BLaER1 (cell line): ENCODE results near the gene SAXO1.

Source experiments
- H3K27ac ChIP-seq: shearing (Covaris generic); formaldehyde crosslinking; 2 replicates; pipeline ENCODE4 v1.8.1; 2022
- H3K27me3 ChIP-seq: shearing (Covaris generic); formaldehyde crosslinking; 2 replicates; pipeline ENCODE4 v1.8.1; 2022
- H3K36me3 ChIP-seq: shearing (Covaris generic); formaldehyde crosslinking; 2 replicates; pipeline ENCODE4 v1.8.1; 2022
- H3K4me1 ChIP-seq: shearing (Covaris generic); formaldehyde crosslinking; 2 replicates; pipeline ENCODE4 v1.8.1; 2022
- H3K4me2 ChIP-seq: shearing (Covaris generic); formaldehyde crosslinking; 2 replicates; pipeline ENCODE4 v1.8.1; 2022
- H3K4me3 ChIP-seq: shearing (Covaris generic); formaldehyde crosslinking; 2 replicates; pipeline ENCODE4 v1.8.1; 2022
- H3K9ac ChIP-seq: shearing (Covaris generic); formaldehyde crosslinking; 2 replicates; pipeline ENCODE4 v1.8.1; 2022
- H3K9me3 ChIP-seq: shearing (Covaris generic); formaldehyde crosslinking; 2 replicates; pipeline ENCODE4 v1.8.1; 2022
- H4K20me1 ChIP-seq: shearing (Covaris generic); formaldehyde crosslinking; 2 replicates; pipeline ENCODE4 v1.8.1; 2022
- Cebpa-rat ChIP-seq: shearing (Covaris generic); IDR thresholded peaks from 2 replicates; pipeline ENCODE4 v1.8.1; 2022

Gene SAXO1

GRCh38 chr9:18921366-18922075 lies 111.5 kb downstream of the SAXO1 start:
- Histone ChIP-seq H3K27me3 (no peaks in the 10 kb centered on the region), H3K9ac (no peak overlapping the region), H3K4me2 (no peak overlapping the region), H4K20me1 (no peaks in the 10 kb centered on the region), H3K4me1 (no peaks in the 10 kb centered on the region), H3K4me3 (no peak overlapping the region), H3K27ac (no peak overlapping the region), H3K36me3 (no peaks in the 10 kb centered on the region), H3K9me3 (no peaks in the 10 kb centered on the region)
- no peak for TF ChIP-seq Cebpa-rat

GRCh38 chr9:18920141-18921084 lies 112.6 kb downstream of the SAXO1 start:
- Histone ChIP-seq H3K9ac (no peak overlapping the region), H3K9me3 (no peaks in the 10 kb centered on the region), H3K4me3 (no peak overlapping the region), H3K27ac (no peak overlapping the region), H4K20me1 (no peaks in the 10 kb centered on the region), H3K36me3 (no peaks in the 10 kb centered on the region), H3K4me1 (no peaks in the 10 kb centered on the region), H3K4me2 (no peak overlapping the region), H3K27me3 (no peaks in the 10 kb centered on the region)
- TF ChIP-seq Cebpa-rat = no peak

DNA sequence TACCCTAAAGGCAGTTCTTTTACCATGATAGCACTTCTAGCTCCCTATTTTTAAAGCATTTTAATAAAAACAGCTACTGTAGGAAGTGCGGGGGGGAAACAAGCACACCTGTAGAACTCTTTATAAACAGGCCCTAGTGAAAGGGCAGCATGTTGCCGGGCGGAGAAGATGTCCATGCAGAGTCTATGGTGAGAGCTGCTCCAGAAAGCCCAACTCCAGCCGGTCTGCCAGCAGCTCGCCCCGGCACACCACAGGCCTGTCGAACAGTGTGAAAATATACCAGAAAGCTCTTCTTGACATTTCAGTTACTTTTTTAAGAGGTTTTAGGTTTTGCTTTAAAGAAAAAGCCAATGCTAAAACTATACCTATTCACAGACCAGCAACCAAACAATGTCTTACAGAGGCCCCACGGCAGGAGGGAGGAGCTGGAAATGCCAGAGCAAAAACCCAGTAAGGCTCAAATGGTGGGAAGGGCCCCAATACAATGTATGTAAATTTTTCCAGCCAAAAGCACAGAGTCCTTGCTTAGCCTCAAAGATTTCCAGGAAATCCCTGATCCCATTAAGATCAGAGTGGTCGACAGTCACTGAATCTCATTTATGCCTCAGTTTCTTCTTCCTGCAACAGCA lies 121.2 kb downstream of the SAXO1 start:
- Histone ChIP-seq H3K9ac (no peak overlapping the region), H4K20me1 (no peaks in the 10 kb centered on the region), H3K4me1 (peaks cover 54% of the 10 kb centered on the region), H3K4me3 (no peak overlapping the region), H3K27me3 (no peaks in the 10 kb centered on the region), H3K36me3 (no peaks in the 10 kb centered on the region), H3K9me3 (no peaks in the 10 kb centered on the region), H3K4me2 (peak overlapping the region; percentile 68), H3K27ac (peak overlapping the region; percentile 70)
- TF ChIP-seq Cebpa-rat = no peak

DNA sequence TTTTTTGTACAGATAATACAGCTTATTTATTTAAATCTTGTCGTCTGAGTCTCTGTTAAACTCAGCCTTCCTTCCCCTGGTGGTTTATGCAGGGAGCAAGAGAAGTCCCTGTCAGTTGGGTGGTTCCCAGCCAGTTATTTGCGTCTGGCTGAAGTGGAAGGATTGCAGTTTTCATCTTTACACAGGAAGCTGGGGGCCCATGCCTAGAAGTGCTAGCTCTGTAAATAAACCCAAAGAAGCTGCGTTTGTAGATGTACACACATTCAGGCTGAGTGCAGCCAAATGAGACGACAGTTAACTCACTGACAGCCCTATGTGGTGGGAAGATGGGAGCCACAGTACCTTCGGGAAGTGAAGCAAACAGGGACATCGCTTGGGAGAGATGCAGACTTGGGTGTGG lies 122.1 kb downstream of the SAXO1 start:
- Histone ChIP-seq H3K4me2 (peak overlapping the region; percentile 68), H3K9ac (peak overlapping the region; percentile 45; the same call in 1 of the 2 replicates), H3K36me3 (no peaks in the 10 kb centered on the region), H4K20me1 (no peaks in the 10 kb centered on the region), H3K9me3 (no peaks in the 10 kb centered on the region), H3K4me1 (peaks cover 63% of the 10 kb centered on the region), H3K27ac (peak overlapping the region; percentile 70), H3K4me3 (no peak overlapping the region; the same call in 1 of the 2 replicates), H3K27me3 (no peaks in the 10 kb centered on the region)
- no peak for TF ChIP-seq Cebpa-rat

DNA sequence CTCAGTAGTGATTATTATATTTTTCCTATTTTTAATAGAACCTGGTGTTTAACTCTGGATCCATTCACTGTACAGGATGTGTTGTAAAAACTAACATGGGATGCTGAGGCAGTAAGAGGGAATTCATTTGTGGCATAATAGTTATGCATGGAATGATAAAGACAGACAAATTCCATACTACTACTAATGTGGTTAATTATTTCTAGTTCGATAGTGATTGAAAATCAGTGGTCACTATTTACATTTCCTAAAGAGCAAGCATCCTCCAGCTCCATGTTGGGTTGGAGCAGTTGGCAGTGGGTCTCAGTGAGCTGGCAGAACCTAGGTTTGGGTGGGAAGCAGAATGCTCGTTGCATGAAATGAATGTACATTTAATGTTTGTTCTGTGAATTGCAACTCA lies 122.6 kb downstream of the SAXO1 start:
- Histone ChIP-seq H3K4me2 (peak overlapping the region; percentile 68), H3K9me3 (no peaks in the 10 kb centered on the region), H3K36me3 (no peaks in the 10 kb centered on the region), H3K27me3 (no peaks in the 10 kb centered on the region), H3K27ac (peak overlapping the region; percentile 70), H4K20me1 (no peaks in the 10 kb centered on the region), H3K4me3 (no peak overlapping the region; the same call in 1 of the 2 replicates), H3K9ac (peak overlapping the region; percentile 45; the same call in 1 of the 2 replicates), H3K4me1 (peaks cover 67% of the 10 kb centered on the region)
- no peak for TF ChIP-seq Cebpa-rat

DNA sequence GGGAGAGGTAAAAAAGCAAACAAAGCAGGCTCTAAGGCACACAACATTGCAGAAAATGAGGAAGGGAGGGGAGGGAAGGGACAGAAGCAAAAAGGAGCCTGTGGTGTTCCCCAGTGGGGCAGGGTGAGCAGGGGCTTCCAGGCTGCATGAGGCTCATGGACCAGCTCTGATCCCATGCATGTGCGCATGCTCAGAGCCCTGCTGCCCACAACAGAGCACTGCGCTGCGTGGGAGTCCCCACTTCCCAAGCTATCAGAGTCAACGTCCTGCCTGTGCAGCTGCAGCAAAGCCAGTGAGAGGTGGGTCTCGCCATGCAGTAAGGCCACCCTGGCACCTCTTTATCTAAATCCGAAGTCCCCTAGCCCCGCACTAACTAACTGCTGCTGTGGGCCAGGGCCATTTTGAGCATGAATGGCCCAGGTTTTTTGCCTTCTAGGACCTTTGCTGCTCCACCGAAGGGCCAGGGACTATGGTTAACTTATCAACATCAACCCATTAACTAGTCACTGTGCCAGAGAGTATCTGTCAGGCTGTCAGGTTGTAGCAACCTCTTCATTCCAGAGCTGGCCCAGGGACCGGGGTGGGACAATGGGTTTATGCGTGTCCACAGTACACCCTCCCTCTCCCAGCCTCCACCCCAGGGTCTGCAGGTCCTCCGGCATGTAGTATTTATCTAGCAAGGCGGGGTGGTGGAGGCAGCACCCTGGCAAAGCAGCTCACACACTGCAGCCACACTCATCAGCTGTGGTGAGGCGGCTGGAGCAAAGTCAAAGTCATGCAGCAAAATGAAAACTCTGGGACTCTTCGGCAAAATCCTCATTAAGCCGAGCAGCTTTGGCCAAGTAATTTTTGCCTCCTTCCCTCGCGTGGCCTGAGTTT lies 123.6 kb downstream of the SAXO1 start:
- no peaks in the 10 kb centered on the region for H3K36me3 ChIP-seq
- no peak overlapping the region for H3K4me3 ChIP-seq
- no peaks in the 10 kb centered on the region for H3K27me3 ChIP-seq
- peak overlapping the region; percentile 70 for H3K27ac ChIP-seq
- no peaks in the 10 kb centered on the region for H4K20me1 ChIP-seq
- peaks cover 67% of the 10 kb centered on the region for H3K4me1 ChIP-seq
- H3K4me2 ChIP-seq = peak overlapping the region; percentile 68
- H3K9me3 ChIP-seq = no peaks in the 10 kb centered on the region
- peak overlapping the region; percentile 33 for H3K9ac ChIP-seq
- TF ChIP-seq Cebpa-rat = no peak

DNA sequence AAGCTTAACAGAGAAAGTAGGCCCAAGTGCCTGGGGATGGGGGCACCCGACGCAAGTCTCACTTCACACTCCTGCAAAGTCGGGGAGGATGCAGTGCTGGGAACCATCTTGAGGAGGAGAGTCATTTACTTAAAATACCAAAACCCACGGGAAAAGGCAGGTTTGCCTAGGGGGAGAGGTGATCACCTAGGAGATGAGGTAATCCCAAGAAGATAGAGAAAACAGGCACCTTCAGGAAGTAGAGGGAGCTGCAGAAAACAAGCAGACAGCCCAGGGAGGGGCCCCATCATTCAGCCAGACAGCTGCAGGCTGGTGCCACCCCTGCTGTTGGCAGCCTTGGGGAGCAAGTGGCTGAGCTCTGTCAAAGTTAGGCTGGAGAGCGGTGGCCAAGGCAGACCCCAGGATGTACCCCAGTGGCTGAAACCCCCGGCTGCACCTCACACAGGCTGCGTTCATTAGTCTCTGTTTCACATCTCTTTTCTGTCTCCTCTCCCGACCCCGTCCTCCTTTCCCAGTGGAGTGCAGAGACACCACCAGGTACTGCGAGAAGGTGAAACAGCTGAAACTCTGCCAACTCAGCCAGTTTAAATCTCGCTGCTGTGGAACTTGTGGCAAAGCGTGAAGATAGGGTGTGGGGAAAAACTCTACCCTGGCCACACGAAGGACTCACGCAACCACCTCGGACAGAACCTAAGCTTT lies 124.9 kb downstream of the SAXO1 start:
- no peaks in the 10 kb centered on the region for H3K9me3 ChIP-seq
- peaks cover 67% of the 10 kb centered on the region for H3K4me1 ChIP-seq
- H3K36me3 ChIP-seq = no peaks in the 10 kb centered on the region
- H3K9ac ChIP-seq = no peak overlapping the region
- no peak for TF ChIP-seq Cebpa-rat
- no peaks in the 10 kb centered on the region for H4K20me1 ChIP-seq
- H3K4me3 ChIP-seq = no peak overlapping the region
- peak overlapping the region; percentile 68 for H3K4me2 ChIP-seq
- no peaks in the 10 kb centered on the region for H3K27me3 ChIP-seq
- H3K27ac ChIP-seq = peak overlapping the region; percentile 70

- H3K27ac ChIP-seq = no peak overlapping the region
- no peak overlapping the region for H3K9ac ChIP-seq
- peaks cover 9% of the 10 kb centered on the region; the same call in 1 of the 2 replicates for H3K9me3 ChIP-seq
- no peak overlapping the region for H3K4me3 ChIP-seq
- H3K4me1 ChIP-seq = peaks cover 63% of the 10 kb centered on the region
- no peaks in the 10 kb centered on the region for H3K36me3 ChIP-seq
- no peaks in the 10 kb centered on the region for H4K20me1 ChIP-seq
- no peak for TF ChIP-seq Cebpa-rat
- H3K4me2 ChIP-seq = peak overlapping the region; percentile 68
- H3K27me3 ChIP-seq = no peaks in the 10 kb centered on the region
Observed at GRCh38 chr9:18906656-18907395, 126.2 kb downstream of the SAXO1 start.
